IPS-NIHi11 (cell line): Measurements from ENCODE around the gene PRDM11.
A peak's percentile ranks its signal among the peaks of the same experiment; 100 is the strongest.

Experiments used
- DNase-seq: peaks from one replicate; pipeline ENCODE4 v3.0.0; 2012; ENCODE audit warnings: mixed read lengths, low spot score

The PRDM11 gene

GRCh38 chr11:45157247-45158209 is 11.1 kb downstream of the PRDM11 start:
- no peak for DNase-seq

- no peak for DNase-seq
These were observed 11.8 kb downstream of the PRDM11 start for GRCh38 chr11:45158210-45158731.

GRCh38 chr11:45158891-45159605 is 12.6 kb downstream of the PRDM11 start:
- no peak for DNase-seq

- DNase-seq, result no peak
These were observed 13.4 kb downstream of the PRDM11 start for GRCh38 chr11:45159781-45160365.

GRCh38 chr11:45161252-45162063 is 15.0 kb downstream of the PRDM11 start:
- no peak for DNase-seq

GRCh38 chr11:45162064-45162375 is 15.6 kb downstream of the PRDM11 start:
- no peak for DNase-seq

- no peak for DNase-seq
These were observed 16.8 kb downstream of the PRDM11 start for GRCh38 chr11:45162916-45163879.

- DNase-seq, result no peak
These were observed 17.6 kb downstream of the PRDM11 start for GRCh38 chr11:45163956-45164575.

- DNase-seq, result no peak
These were observed 18.9 kb downstream of the PRDM11 start for GRCh38 chr11:45165386-45165785.

- no peak for DNase-seq
These were observed 19.6 kb downstream of the PRDM11 start for GRCh38 chr11:45165806-45166603.

- no peak for DNase-seq
These were observed 20.1 kb downstream of the PRDM11 start for GRCh38 chr11:45166604-45166897.

- no peak for DNase-seq
These were observed 20.8 kb downstream of the PRDM11 start for GRCh38 chr11:45167283-45167682.

- peak; percentile 43 for DNase-seq
These were observed 22.1 kb downstream of the PRDM11 start for GRCh38 chr11:45168366-45169130.

- no peak for DNase-seq
These were observed 23.1 kb downstream of the PRDM11 start for GRCh38 chr11:45169310-45170072.

GRCh38 chr11:45170484-45170883 is 24.0 kb downstream of the PRDM11 start:
- DNase-seq, result no peak

GRCh38 chr11:45171550-45171949 is 25.1 kb downstream of the PRDM11 start:
- DNase-seq, result no peak

- DNase-seq, result no peak
These were observed 26.6 kb downstream of the PRDM11 start for GRCh38 chr11:45173064-45173463.
